ENCODE data around the gene GRAMD2B. TPM values are rescaled to one million over a fixed set of nuclear protein-coding genes. Genes with fewer than 3 reads are reported as not detected.

The GRAMD2B gene
- polyA plus RNA-seq, 1 donor: 11.8 TPM

Other genes with a start within 250 kb of the GRAMD2B start
- gene ALDH7A1, start 171.8 kb downstream of the GRAMD2B start, polyA plus RNA-seq (ENCODE audit: insufficient read length): 53.4 TPM
- 38.8 TPM for gene PHAX, start 177.5 kb downstream of the GRAMD2B start, polyA plus RNA-seq (ENCODE audit: insufficient read length)